Effector memory CD8-positive, alpha-beta T cell (primary cell): ENCODE results near the gene PAN3.
"Not testable (repeated sequence)": the region's sequence is repeated elsewhere in the genome, so short reads cannot be mapped to it uniquely, and the experiment has no call there.

Experiments
- ATAC-seq: fragments of 150-1000 bp; cut with Tn5 transposase; replicated peaks from 2 replicates; pipeline ENCODE4 v1.10.0; 2021; ENCODE audit warnings: mild to moderate bottlenecking, moderate library complexity
- DNase-seq, 3 experiments: peaks; one replicate each; pipeline ENCODE4 v3.0.0; 2021
- H3K27ac Mint-ChIP-seq, 2 donors: one replicate each; pipeline ENCODE4 v1.8.0; 2022; ENCODE audit warnings: mild to moderate bottlenecking in 2 of 2, mixed read lengths in 2 of 2, moderate library complexity in 2 of 2
- H3K27me3 Mint-ChIP-seq, 2 donors: one replicate each; pipeline ENCODE4 v1.8.0; 2022; ENCODE audit warnings: mixed read lengths in 2 of 2
- H3K36me3 Mint-ChIP-seq: one replicate; pipeline ENCODE4 v1.8.0; 2022; ENCODE audit warnings: mild to moderate bottlenecking, moderate library complexity, mixed read lengths; ENCODE audit not compliant: insufficient read depth
- H3K4me1 Mint-ChIP-seq, 2 donors: one replicate each; pipeline ENCODE4 v1.8.0; 2022; ENCODE audit warnings: low read depth in 2 of 2, mixed read lengths in 2 of 2
- H3K4me3 Mint-ChIP-seq, 2 donors: one replicate each; pipeline ENCODE4 v1.8.0; 2022; ENCODE audit warnings: mild to moderate bottlenecking in 2 of 2, mixed read lengths in 2 of 2, moderate library complexity in 2 of 2
- H3K9me3 Mint-ChIP-seq, 2 donors: one replicate each; pipeline ENCODE4 v1.8.0; 2022; ENCODE audit warnings: mixed read lengths in 2 of 2

The PAN3 gene

DNA sequence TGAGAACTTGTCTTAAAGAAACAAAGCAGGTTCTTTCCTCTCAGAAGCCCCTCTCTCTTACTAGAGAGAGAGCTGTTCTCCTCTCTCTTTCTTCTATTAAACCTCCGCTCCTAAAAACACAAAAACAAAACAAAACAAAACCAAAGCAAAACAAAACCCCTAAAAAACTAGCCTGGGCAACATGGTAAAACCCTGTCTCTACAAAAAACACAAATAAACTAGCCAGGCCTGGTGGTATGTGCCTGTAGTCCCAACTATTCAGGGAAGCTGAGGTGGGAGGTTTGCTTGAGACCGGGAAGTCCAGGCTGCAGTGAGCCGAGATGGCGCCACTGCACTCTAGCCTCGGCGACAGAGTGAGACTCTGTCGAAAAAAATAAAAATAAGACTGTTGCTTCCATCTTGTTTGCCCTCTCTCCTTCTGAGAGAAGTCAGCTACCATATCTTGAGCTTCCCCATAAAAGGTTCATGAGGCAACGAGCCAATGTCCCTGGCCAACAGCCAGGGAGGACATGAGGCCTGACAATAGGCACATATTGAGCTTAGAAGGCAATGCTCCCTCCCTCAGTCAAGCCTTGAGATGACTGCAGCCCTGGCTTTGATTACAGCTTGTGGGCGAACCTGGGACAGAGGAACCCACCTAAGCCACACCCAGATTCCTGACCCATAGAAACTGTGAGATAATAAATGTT, 20.5 kb upstream of the PAN3 start:
- Mint-ChIP-seq H3K27me3 (peaks cover 14 to 22% of the 10 kb centered on the region in 2 donors), H3K4me3 (no peak overlapping the region), H3K36me3 (no peaks in the 10 kb centered on the region), H3K4me1 (peaks cover 5 to 6% of the 10 kb centered on the region in 2 donors), H3K27ac (no peak overlapping the region), H3K9me3 (no peaks in the 10 kb centered on the region)
- no peak for ATAC-seq
- DNase-seq: no peak

DNA sequence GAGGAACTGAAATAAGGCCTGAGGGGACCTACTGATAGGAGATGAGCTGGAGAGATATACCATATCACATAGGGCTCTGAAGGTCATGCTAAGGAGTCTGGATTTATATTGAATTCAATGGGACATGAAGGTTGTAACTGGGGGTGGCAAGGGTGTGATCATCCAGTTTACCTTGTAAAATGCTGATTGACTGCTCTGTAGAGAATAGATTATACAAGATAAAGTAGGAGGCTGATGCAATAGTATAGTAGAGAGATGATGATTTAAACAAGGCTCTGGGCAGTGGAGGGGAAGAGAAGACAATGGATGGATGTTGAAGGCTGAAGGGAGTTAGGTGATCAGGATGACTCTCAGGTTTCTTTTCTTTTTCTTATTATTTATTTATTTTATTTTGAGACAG, 18.0 kb upstream of the PAN3 start:
- H3K27me3 Mint-ChIP-seq: peaks cover 14 to 22% of the 10 kb centered on the region in 2 donors
- H3K27ac Mint-ChIP-seq: no peak overlapping the region
- ATAC-seq (no peak), DNase-seq (no peak)
- H3K4me1 Mint-ChIP-seq: peaks cover 5 to 6% of the 10 kb centered on the region in 2 donors
- no peaks in the 10 kb centered on the region for H3K9me3 Mint-ChIP-seq
- H3K4me3 Mint-ChIP-seq: no peak overlapping the region
- H3K36me3 Mint-ChIP-seq: no peaks in the 10 kb centered on the region

DNA sequence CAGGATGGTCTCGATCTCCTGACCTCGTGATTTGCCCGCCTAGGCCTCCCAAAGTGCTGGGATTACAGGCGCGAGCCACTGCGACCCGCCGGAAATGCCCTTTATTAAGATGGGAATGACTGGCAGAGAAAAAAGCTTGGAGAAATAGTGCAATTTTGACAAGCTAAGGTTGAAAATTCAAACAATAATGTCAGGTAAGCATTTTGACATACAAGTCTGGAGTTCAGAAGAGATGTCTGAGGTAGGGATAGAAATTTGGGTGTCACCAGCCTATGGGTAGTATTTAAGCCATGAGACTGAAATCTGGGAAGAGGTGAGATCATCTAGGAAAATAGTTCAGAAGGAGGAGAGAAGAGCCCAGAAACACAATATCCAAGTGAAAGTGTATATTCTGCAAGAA, 17.1 kb upstream of the PAN3 start:
- H3K4me1 Mint-ChIP-seq: peaks cover 5 to 6% of the 10 kb centered on the region in 2 donors
- ATAC-seq: no peak
- H3K27me3 Mint-ChIP-seq: peaks cover 12 to 22% of the 10 kb centered on the region in 2 donors
- no peaks in the 10 kb centered on the region for H3K36me3 Mint-ChIP-seq
- no peaks in the 10 kb centered on the region for H3K9me3 Mint-ChIP-seq
- no peak for DNase-seq
- peak overlapping the region; percentile 12 to 54 for H3K4me3 Mint-ChIP-seq
- H3K27ac Mint-ChIP-seq: no peak overlapping the region

DNA sequence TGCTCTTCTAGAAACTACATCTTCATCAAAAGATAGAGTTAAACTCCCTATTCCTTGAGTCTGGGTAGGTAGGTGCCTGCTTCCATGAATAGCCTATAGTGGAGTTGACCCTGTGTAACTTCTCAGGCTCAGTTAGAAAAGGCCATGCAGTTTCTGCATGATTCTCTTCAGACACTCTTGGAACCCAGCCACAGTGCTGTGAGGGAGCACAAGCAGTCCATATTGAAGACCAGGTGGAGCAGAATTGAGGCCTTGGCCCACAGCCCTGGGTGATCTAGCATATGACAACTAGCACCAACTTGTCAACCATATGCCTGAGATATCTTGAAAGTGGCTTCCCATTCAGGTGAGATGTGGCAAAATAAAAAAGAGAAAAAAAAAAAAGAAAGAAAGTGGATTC, 10.3 kb upstream of the PAN3 start:
- H3K27ac Mint-ChIP-seq: no peak overlapping the region
- no peak for DNase-seq
- no peak for ATAC-seq

DNA sequence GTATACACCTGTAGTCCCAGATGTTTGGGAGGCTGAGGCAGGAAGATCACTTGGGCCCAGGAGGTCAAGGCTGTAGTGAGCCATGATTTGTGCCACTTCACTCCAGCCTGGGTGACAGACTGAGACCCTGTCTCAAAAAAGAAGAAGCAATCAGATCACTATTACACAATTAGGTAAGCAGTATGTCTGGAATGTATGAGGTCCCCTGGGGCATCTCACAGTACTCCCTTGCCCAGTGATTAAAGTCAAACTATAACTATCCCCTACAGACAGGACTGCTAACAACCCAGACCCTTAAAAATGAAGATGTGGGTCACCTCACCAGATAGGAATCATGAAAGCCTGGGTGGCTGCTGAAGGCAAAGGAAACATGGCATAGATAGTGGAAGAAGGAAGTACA, 9.4 kb upstream of the PAN3 start:
- no peak overlapping the region for H3K4me3 Mint-ChIP-seq
- ATAC-seq (no peak), DNase-seq (no peak)
- H3K9me3 Mint-ChIP-seq: no peaks in the 10 kb centered on the region
- H3K4me1 Mint-ChIP-seq: no peaks in the 10 kb centered on the region
- no peaks in the 10 kb centered on the region for H3K27me3 Mint-ChIP-seq
- no peak overlapping the region for H3K27ac Mint-ChIP-seq
- H3K36me3 Mint-ChIP-seq: no peaks in the 10 kb centered on the region

More for the DNA sequence above, 10.3 kb upstream of the PAN3 start:
- H3K4me3 Mint-ChIP-seq: no peak overlapping the region
- no peaks in the 10 kb centered on the region for H3K36me3 Mint-ChIP-seq
- no peaks in the 10 kb centered on the region for H3K27me3 Mint-ChIP-seq
- no peaks in the 10 kb centered on the region for H3K4me1 Mint-ChIP-seq
- H3K9me3 Mint-ChIP-seq: no peaks in the 10 kb centered on the region

DNA sequence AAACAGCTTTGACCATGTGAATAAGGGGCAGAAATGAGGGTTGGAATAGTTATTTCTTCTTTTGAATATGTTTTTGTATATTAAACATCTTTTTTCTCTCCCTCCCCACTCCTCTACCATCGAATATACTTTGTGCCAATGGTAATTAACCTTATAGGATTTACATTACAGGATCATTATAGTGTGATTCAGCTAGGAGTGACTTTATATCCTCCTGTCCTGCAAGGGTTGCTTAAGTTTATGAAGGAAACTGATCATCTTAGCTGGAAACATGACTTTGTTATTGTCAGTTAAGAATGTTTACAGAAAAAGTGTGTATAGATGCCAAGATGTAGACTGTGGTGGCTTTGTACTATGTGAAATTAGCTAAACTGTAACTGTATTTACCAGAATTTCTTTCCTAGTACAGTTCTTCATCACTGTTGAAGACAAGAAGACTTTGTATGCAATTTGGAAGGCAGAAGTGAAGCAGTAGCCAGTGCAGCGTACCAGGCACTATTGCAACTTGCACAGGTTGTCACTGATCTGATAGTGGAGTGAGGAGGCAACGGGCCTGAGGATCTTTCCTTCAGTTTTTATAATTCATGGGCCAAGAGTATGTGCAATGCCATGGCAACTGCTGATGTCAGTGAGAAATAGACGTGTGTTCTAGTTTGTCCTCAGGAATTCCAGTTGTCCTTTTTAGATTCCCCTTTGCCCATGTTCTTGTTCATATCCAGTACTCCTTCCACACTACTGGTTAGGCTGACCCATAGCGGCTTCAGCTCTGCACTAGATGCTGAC, 8.2 kb upstream of the PAN3 start:
- DNase-seq (no peak), ATAC-seq (no peak)
- Mint-ChIP-seq H3K36me3 (no peaks in the 10 kb centered on the region), H3K27ac (no peak overlapping the region), H3K9me3 (no peaks in the 10 kb centered on the region), H3K27me3 (no peaks in the 10 kb centered on the region), H3K4me1 (no peaks in the 10 kb centered on the region), H3K4me3 (no peak overlapping the region)

DNA sequence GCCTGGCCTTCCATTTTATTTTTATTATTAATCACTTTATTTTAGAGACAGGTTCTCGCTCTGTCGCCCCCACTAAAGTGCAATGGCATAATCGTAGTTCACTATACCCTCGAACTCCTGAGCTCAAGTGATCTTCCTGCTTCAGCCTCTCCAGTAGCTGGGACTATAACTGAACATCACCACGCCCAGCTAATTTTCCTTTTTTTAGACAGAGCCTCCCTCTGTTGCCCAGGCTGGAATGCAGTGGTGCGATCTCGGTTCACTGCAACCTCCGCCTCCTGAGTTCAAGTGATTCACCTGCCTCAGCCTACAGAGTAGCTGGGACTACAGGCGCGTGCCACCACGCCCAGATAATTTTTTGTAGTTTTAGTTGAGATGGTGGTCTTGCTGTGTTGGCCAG, 6.7 kb upstream of the PAN3 start:
- DNase-seq: no peak
- Mint-ChIP-seq H3K36me3 (no peaks in the 10 kb centered on the region), H3K27me3 (no peaks in the 10 kb centered on the region), H3K27ac (no peak overlapping the region), H3K9me3 (no peaks in the 10 kb centered on the region), H3K4me1 (peaks cover 4 to 8% of the 10 kb centered on the region in 2 donors), H3K4me3 (no peak overlapping the region)
- ATAC-seq: no peak

DNA sequence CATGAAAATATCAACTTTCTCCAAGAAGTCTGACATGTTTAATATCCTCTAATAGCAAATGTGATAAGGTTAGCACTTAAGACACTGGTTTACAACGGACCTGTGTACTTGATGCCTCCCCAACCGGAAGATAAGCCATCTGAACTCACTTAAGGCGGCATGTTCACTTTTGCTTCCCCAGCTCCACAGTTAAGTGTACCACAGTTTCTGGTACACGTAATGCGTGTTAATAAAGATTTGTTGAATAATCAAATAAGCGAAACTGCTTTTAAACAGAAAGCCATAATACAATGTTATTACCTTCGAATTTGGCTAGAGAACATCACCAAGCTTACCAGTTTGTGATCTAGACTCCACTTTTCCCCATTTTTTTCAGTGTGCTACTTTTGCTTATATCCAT, 1.4 kb upstream of the PAN3 start:
- ATAC-seq (no peak), DNase-seq (no peak)
- H3K4me1 Mint-ChIP-seq: peaks cover 21 to 45% of the 10 kb centered on the region in 2 donors
- peak overlapping the region; percentile 68 to 82 for H3K4me3 Mint-ChIP-seq
- H3K36me3 Mint-ChIP-seq: peaks cover 32% of the 10 kb centered on the region
- no peaks in the 10 kb centered on the region for H3K27me3 Mint-ChIP-seq
- H3K27ac Mint-ChIP-seq: peak overlapping the region; percentile 78 to 99
- no peaks in the 10 kb centered on the region for H3K9me3 Mint-ChIP-seq

DNA sequence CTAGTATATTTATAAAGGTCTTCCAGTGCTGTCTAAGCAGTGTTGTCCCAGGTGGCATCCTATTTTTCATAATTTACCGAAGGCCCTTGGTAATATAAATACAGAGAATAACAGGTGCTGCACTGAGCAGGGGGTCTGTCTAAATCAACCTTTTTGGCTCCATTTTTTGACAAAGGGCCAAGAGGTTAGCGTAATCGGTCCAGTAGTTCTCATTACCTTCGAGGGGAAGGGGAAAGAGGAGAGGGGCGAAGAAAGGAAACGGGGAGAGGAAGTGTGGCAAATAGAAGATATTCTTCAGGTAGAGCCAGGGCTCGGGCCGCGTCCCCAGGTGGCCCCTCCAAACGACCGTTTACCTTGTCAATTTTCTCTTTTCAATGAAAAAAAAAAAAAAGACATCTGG, 749 bp upstream of the PAN3 start:
- peaks cover 32% of the 10 kb centered on the region for H3K36me3 Mint-ChIP-seq
- no peaks in the 10 kb centered on the region for H3K27me3 Mint-ChIP-seq
- DNase-seq (no peak), ATAC-seq (no peak)
- H3K4me3 Mint-ChIP-seq: peak overlapping the region; percentile 68 to 82
- no peaks in the 10 kb centered on the region for H3K9me3 Mint-ChIP-seq
- peaks cover 24 to 51% of the 10 kb centered on the region in 2 donors for H3K4me1 Mint-ChIP-seq
- H3K27ac Mint-ChIP-seq: peak overlapping the region; percentile 78 to 99

DNA sequence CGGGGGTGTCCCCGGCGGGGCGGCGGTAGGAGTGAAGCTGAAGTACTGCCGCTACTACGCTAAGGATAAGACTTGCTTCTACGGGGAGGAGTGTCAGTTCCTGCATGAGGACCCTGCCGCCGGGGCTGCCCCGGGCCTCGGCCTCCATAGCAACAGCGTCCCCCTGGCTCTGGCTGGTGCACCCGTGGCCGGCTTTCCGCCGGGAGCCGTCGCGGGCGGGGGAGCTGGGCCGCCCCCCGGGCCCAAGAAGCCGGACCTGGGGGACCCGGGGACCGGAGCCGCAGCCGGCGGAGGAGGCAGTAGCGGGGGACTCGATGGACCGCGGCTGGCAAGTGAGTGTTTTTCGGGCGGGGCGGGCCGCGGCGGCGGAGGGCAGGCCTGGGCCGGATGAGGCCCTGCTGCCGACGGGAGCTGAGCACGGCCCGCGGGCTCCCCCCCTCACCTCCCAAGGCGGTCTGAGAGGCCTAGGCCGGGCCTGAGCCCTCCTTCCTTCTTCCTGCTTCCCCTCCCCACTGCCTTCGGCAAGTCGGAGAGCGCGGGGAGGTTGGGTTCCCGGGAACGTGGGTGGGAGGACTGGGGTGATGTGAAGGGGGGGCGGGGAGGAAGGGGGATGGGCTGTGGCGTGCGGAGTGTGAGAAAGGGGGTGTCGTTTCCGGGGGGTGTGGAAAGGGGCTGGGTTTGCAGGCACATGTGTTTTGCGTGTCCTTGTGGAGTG, 568 bp downstream of the PAN3 start:
- H3K4me3 Mint-ChIP-seq: peak overlapping the region; percentile 68 to 82
- H3K27me3 Mint-ChIP-seq: no peaks in the 10 kb centered on the region
- H3K36me3 Mint-ChIP-seq: peaks cover 35% of the 10 kb centered on the region
- no peaks in the 10 kb centered on the region for H3K9me3 Mint-ChIP-seq
- H3K27ac Mint-ChIP-seq: peak overlapping the region; percentile 78 to 99
- H3K4me1 Mint-ChIP-seq: peaks cover 28 to 53% of the 10 kb centered on the region in 2 donors
- DNase-seq: peak; percentile 77 to 82 (median 82)
- peak; percentile 66 for ATAC-seq

DNA sequence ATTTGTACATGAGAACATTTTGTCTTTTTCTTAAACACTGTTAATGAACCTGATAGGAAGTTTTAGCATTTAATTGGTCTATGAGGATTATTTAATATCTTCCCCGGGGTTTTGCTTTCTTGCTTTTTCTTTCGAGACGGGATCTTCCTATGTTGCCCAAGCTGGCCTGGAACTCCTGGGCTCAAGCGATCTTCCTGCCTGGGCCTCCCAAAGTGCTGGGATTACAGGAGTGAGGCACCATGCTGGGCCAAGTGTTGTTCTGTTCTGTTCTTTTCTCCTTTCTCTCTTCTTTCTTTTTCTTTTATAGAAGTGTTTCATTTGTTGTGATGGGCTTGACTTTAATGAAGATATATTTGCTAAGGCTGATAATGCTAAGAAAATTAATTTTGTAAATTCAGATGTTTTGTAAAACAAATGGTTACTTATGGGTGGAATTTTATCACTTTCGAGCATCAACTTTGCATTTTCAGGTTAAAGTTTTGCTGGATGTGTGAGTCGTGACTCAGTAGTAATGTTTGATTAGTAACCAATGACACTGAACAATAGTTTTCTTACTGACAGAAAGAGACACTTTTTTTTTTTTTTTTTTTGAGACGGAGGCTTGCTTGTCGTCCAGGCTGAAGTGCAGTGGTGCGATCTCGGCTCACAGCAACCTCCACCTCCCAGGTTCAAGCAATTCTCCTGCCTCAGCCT, 2.2 kb downstream of the PAN3 start:
- no peak for ATAC-seq
- DNase-seq: no peak
- Mint-ChIP-seq H3K36me3 (peaks cover 45% of the 10 kb centered on the region), H3K4me1 (peaks cover 28 to 54% of the 10 kb centered on the region in 2 donors), H3K27me3 (no peaks in the 10 kb centered on the region), H3K27ac (peak overlapping the region; percentile 78 to 99), H3K9me3 (no peaks in the 10 kb centered on the region), H3K4me3 (peak overlapping the region; percentile 68 to 82)

DNA sequence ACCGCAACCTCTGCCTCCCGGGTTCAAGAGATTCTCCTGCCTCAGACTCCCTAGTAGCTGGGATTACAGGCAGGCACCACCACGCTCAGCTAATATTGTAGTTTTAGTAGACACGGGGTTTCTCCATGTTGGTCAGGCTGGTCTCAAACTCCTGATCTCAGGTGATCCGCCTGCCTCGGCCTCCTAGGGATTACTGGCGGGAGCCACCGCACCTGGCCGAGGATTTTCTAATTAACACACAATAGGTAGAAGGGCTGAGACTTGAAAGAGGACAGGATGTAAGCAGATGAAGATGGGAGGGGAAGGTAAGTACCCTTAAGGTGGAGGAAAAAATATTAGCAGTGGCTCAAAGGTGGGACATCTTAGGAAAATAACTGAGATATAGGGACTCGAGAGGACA, 3.2 kb downstream of the PAN3 start:
- Mint-ChIP-seq H3K4me1 (peaks cover 27 to 57% of the 10 kb centered on the region in 2 donors), H3K27ac (peak overlapping the region in 1 of 2 donors; percentile 47), H3K36me3 (peaks cover 51% of the 10 kb centered on the region), H3K4me3 (peak overlapping the region; percentile 39 to 56)
- not testable (repeated sequence) for H3K9me3 Mint-ChIP-seq, H3K27me3 Mint-ChIP-seq, DNase-seq, ATAC-seq

DNA sequence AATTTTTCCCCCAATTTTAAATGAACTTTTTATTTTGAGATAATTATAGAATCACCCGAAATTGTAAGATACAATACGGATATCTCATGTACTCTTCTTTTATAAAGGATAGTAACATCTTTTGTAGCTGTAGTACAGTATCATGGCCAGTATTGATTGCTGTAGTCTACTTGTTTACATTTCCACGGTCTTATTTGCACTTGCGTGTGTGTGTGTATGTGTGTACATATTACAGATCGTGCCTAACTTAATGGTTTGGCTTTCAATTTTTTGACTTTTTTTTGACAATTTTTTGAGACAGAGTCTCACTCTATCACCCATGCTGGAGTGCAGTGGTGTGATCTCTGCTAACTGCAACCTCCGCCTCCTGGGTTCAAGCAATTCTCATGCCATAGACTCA, 6.7 kb downstream of the PAN3 start:
- Mint-ChIP-seq H3K4me1 (peaks cover 29 to 57% of the 10 kb centered on the region in 2 donors), H3K27ac (no peak overlapping the region), H3K27me3 (no peaks in the 10 kb centered on the region), H3K4me3 (no peak overlapping the region), H3K9me3 (no peaks in the 10 kb centered on the region), H3K36me3 (peaks cover 37% of the 10 kb centered on the region)
- DNase-seq: no peak
- no peak for ATAC-seq
